HG03097 (cell line): Measurements from ENCODE around the gene CYP2C18.
"Not testable (repeated sequence)": the region's sequence is repeated elsewhere in the genome, so short reads cannot be mapped to it uniquely, and the experiment has no call there.

ENCODE experiments used
- ATAC-seq: cut with Tn5 transposase; IDR thresholded peaks from one replicate; pipeline ENCODE4 v1.9.1; 2021; ENCODE audit not compliant: unreplicated experiment, low FRiP score

Gene CYP2C18

DNA sequence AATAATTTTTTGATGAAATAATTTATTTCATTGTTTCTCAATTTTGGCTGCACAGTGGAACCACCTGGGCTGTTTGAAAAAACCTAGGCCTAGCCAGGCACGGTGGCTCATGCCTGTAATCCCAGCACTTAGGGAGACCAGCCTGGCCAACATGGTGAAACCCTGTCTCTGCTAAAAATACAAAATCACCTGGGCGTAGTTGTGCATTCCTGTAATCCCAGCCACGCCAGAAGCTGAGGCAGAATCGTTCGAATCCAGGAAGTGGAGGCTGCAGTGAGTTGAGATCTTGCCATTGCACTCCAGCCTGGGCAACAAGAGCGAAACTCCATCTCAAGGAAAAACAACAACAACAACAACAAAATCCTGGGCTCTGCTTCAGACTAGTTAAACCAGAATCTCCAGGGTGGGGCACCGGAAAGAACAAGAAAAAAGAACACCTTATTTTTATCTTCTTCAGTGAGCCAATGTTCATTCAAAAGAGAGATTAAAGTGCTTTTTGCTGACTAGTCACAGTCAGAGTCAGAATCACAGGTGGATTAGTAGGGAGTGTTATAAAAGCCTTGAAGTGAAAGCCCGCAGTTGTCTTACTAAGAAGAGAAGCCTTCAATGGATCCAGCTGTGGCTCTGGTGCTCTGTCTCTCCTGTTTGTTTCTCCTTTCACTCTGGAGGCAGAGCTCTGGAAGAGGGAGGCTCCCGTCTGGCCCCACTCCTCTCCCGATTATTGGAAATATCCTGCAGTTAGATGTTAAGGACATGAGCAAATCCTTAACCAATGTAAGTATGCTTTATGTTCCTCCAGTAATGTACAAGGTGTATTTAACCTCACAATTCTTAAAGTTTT, at the start of gene CYP2C18:
Gene CYP2C18 (plus strand): TSS at position 516 of the 841 bp plus-strand sequence. CDS start 91 bp downstream, at position 607.
- ATAC-seq: no peak

DNA sequence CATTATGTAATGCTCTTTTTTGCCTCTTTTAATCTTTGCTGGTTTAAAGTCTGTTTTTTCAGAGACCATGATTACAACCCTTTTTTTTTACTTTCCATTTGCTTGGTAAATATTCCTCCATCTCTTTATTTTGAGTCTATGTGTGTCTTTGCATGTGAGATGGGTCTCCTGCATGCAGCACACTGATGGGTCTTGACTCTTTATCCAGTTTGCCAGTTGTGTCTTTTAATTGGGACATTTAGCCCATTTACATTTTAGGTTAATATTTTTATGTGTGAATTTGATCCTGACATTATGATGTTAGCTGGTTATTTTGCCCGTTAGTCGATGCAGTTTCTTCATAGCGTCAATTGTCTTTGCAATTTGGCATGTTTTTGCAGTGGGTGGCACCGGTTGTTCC, 45.4 kb upstream of the CYP2C18 start:
- ATAC-seq: not testable (repeated sequence)

DNA sequence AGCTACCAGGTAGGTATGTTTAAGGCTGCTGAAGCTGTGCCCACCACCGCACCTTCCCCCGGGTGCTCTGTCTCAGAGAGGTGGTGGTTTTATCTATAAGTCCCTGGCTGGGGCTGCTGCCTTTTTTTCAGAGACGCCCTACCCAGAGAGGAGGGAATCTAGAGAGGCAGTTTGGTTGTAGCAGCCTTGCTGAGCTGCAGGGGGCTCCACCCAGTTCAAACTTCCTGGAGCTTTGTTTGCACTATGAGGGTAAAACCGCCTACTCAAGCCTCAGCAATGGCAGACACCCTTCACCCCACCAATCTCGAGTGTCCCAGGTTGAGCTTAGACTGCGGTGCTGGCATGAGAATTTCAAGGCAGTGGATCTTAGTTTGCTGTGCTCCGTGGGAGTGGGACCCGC, 43.6 kb upstream of the CYP2C18 start:
- ATAC-seq: no peak

DNA sequence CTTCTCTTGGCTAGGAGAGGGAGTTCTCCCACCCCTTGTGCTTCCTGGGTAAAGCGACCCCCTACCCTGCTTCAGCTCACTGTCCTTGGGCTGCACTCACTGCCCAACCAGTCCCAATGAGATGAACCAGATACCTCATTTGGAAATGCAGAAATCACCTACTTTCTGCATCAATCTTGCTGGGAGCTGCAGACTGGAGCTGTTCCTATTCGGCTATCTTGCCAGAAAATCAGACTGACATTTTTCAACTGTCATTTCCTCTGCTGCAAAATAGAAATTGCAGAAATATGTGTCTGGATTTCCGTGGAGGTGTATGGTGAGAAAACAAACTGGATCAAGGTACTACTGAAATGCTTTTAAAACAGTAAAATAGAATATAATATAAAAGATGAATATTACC, 43.0 kb upstream of the CYP2C18 start:
- no peak for ATAC-seq

DNA sequence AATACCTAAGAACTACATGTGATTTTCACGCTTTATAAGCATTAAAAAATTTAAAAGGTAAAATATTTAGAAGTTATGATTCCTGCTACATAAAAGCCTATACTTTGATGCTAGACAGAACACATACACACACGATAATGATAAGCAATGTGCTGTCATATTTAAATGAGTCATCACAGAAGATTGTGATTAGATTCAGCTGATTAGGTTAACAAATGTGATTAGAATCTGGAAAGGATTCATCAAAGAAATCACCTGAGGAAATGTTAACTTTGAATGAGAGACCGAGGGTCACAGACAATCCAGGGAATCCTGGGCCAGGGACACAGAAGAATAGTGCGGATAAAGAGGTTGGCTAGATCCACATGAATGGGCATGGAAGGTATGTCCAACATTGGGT, 42.0 kb upstream of the CYP2C18 start:
- ATAC-seq: no peak

DNA sequence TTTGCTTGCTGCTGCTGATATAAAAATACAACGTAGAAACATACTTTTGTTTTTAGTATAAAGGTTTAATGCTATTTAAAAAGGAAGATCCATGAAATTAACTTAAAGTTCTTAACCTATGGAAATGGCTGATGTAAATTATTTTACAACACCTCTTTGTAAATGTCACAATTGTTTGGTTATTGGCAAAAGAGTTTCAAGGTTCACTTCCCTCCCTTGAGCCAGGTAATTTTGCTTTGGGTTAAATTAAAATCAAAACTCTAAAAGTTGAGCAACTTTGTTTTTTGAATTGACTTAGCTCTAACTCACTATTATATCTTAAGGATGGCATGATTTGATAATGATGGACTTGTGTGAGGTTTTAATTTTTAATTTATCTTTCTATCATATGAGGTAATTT, 39.2 kb upstream of the CYP2C18 start:
- no peak for ATAC-seq

DNA sequence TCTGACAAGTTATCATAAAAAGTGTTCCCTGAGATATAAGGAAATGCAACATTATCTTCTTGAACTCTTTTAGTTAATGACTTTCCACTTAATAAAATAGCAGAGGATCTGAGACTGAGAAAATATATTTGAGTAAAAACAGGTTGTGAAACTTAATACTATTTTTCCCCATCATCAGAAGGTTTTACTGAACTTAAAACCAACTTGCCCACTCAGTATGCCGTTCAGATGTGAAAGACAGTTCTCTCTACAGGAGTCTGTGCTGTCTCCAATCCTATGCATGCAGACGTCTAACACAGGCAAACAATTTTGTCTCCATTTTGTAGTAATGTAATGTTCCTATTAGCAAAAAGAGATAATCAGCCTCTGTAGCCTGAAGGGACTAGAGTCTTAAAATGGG, 38.2 kb upstream of the CYP2C18 start:
- no peak for ATAC-seq

DNA sequence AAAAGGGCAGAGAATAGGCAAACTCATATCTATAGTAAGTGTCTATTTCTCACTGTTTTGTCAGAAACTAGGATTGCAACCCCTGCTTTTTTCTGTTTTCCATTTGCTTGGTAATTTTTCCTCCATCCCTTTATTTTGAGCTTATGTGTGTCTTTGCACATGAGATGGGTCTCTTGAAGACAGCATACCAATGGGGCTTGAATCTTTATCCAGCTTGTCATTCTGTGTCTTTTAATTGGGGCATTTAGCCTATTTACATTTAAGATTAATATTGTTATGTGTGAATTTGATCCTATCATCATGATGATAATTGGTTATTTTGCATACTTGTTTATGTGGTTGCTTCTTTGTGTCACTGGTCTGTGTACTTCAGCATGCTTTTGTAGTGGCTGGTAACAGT, 28.3 kb upstream of the CYP2C18 start:
- ATAC-seq: not testable (repeated sequence)

DNA sequence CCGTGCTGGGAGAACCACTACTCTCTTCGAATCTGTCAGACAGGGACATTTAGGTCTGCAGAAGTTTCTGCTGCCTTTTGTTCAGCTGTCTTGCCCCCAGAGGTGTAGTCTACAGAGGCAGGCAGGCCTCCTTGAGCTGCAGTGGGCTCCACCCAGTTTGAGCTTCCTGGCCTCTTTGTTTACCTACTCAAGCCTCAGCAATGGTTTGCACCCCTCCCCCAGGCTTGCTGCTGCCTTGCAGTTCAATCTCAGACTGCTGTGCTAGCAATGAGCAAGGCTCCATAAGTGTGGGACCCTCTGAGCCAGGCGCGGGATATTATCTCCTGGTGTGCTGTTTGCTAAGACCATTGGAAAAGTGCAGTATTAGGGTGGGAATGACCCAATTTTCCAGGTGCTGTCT, 20.5 kb upstream of the CYP2C18 start:
- ATAC-seq: not testable (repeated sequence)

DNA sequence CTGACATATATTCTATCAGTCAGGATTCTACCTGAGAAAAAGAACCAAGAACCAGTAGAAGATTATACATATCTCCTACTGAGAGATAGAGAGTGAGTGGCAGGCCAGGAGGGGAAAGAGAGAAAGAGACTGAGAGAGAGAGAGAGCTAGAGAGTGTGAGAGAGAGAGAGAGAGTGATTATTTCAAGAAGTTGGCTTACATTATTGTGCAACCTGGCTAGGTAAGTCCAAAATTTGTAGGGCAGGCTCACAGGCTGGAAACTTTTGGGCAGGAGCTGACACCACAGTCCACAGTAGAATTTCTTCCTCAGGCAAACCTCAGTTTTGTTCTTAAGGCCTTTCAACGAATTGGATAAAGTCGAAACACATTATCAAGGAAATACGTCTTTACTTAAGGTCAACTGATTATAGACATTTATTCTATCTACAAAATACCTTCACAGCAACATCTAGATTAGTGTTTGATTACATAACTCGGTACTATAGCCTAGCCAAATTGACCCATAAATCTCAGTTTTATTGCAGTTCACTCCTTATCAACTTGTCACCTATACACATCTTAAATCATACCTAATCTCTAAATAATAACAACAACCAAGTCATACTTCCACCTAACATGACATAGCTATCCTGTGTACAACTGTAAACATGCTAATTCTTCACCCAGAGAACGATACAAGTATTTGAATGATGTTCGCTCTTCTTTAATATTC, 17.0 kb upstream of the CYP2C18 start:
- ATAC-seq: no peak

DNA sequence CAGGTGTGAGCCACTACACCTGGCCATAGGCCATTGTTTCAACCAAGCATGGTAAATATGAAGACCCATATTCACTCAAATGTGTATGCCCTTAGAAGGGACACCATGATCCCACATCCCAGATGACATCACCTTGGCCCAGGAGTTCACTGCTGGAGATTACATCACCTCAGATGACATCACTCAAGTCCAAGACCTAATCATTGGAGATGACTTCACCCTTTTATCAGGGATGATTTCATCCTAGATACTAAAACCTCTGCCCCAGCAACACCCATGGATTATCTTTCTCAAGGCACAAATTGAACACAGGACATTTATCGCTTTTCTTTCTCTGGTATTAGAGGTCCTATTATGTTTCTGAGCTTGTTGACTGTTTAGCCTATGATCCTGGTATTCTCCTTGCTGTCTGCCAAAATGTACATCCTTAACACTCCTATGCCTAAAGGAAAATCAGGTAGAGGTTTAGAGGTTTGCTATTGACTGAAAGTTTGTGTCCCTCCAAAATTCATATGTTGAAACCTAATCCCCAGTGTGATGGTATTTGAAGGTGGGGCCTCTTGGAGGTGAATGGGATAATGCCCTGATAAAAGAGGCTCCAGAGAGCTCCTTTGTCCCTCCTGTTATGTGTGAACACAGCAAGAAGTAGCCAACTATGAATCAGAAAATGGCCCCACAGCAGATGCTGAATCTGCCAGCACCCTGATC, 9.8 kb upstream of the CYP2C18 start:
- ATAC-seq: no peak

DNA sequence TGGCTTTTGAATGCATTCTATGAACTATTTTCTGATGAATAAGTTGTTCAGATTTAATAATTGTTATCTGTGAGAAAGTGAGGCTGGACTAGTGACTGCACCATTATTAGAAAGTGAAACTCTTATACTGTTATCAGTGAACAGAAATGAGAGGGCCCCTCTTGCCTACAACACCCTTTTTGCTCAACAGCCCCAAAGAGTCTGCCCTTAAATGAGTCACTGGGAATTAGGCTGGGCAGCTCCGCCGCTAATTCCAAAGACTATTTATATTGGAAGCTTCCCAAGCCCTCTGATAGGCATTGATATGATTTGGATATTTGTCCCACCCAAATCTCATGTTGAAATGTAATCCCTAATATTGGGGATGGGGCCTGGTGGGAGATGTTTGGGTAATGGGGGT, 7.0 kb upstream of the CYP2C18 start:
- ATAC-seq: no peak

DNA sequence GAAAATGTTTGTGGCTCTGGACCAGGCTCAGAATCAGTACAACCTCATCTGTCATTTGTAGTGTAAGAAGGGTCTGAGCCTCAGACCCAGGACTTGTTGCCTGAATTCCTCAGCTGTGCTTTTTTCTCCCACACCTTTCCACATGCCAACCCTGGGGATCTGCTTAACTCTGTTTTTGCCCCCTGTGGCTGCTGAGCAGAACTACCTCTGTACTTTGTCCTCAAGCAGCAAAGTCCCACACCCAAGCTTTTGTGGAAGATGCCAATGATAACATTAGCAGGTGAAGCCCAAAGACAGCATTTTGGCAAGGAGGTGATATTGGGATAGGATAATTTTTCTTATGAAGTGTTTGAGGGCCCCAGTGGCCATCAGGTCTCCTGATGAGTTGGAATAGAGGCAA, 5.8 kb upstream of the CYP2C18 start:
- ATAC-seq: no peak

DNA sequence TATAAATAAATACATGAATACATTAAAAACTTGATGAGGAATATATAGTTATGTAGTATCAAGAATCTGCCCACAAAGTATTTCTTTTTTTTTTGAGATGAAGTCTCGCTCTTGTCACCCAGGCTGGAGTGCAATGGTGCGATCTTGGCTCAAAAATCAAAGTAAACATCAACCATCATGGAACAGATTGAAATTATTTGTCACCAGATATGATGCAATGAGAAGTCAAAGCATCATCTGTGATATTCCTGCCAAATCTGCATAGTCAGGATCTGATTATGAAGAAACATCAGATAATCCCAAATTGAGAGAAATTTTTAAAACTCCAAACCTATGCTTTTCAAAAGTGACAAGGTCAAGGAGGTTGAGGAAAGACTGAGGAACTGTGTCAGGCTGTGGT, 5.1 kb upstream of the CYP2C18 start:
- no peak for ATAC-seq

DNA sequence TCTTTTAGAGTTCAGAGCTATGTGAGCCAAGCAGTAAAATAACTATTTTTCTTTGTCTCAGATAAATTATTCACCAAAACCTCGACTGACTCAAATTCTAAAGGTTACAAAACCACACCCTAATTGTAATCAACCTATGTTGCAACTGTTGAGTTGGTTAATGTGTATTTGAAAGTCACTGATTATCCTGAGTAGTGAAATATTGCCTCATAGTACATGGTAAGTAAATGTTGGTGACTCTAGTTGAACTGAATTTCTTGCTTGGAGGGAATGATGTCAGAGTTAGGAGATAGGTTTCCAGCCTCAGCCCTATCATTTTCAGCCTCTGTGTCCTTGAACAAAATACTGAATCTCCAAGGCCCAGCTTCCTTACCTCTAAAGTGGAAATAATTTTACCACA, 3.0 kb upstream of the CYP2C18 start:
- ATAC-seq: peak; percentile 83

DNA sequence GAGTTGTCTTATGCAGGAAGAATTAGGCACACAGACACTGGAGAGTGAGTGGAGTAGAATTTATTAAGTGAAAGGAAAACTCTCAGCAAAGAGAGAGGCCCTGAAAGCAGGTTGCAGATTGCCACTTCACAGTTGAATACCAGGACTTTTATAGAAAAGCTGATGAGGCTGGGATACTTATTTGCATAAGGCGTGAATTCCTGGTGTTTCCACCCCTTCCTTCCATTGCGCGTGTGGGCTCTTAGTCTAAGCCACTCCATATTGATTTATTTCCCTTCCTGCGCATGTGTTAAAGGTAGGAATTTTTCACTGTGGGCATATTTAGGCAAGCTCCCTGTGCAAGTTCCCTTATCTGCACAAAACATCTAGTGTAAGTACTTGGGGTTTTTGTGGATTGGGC, 893 bp upstream of the CYP2C18 start:
- ATAC-seq: not testable (repeated sequence)

DNA sequence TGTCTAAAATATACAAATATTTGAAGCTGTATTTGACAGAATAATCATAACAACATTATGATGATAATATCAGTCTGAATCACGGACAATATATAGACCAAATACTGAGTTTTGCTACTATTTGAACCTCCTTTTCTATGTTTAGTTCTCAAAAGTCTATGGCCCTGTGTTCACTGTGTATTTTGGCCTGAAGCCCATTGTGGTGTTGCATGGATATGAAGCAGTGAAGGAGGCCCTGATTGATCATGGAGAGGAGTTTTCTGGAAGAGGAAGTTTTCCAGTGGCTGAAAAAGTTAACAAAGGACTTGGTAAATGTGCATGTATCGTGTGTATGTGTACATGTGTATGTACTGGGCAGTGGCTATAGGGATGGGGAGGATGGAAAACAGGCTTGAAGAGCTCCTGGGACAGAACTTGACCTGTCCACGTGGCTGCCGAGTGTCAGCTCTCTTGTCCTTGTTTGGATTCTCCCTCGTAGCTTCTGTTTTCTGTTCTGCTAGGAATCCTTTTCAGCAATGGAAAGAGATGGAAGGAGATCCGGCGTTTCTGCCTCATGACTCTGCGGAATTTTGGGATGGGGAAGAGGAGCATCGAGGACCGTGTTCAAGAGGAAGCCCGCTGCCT, 4.2 kb downstream of the CYP2C18 start:
- ATAC-seq: no peak

DNA sequence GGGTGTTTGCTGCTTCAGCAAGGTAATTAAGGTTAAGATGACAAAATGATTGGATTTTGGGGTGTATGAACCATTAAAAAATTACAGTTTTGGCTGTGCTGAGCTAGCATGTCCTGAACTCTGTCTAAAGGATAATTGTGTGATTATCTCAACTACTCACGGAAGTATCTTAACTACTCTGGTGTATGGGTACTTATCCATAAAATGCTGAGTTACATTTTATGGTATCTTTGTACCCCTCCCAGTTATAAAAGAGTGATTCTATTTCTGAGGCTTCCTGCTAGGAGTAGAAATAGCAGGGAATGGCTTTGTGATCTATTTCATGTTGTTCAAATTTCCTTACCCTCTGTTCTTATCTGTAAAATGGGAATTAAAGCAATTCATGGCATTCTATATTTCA, 22.6 kb downstream of the CYP2C18 start:
- ATAC-seq: no peak

DNA sequence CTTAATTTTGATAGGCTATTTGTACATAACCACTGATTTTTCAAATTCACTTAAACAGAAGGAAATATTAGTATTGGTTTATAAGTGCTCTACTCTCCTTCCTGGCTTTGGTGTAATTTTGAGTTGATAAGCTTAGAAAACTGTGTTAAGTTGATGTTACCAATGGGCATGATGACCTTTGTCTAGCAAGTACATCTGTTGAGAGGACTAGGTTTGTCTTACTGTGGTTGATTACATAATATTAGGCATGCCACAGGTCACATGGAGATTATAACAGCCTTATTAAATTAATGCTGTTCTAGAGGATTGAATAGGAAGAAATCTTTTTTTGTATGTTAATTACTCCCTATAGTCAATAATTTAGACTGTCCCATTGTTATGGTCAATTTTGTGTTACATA, 27.0 kb downstream of the CYP2C18 start:
- ATAC-seq: no peak

DNA sequence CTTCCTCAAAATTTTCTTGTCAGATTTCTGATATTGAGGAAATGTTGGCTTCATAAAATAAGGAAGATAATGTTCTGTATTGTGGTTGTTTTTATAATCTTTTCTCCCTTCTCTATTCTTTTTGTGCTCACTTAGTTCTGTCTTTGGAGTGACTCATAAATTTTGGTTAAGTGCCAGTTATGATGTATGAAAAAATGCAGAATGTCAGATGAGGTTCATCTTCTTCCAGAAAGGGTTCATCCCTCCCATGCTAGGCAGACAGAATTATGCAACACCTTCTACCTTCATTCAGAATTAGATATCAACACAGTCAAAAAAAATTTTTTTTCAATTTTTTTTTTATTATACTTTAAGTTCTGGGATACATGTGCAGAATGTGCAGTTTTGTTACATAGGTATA, 42.3 kb downstream of the CYP2C18 start:
- no peak for ATAC-seq

DNA sequence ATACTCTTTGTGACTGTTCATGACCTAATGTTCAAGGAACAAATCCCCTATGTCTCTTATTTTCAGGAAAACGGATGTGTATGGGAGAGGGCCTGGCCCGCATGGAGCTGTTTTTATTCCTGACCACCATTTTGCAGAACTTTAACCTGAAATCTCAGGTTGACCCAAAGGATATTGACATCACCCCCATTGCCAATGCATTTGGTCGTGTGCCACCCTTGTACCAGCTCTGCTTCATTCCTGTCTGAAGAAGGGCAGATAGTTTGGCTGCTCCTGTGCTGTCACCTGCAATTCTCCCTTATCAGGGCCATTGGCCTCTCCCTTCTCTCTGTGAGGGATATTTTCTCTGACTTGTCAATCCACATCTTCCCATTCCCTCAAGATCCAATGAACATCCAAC, 51.7 kb downstream of the CYP2C18 start:
- no peak for ATAC-seq
